Spleen (tissue), 11 donors: Measurements from ENCODE around the gene STUM. TPM values are rescaled to one million over a fixed set of nuclear protein-coding genes. Genes with fewer than 3 reads are reported as not detected.

Source experiments
- DNase-seq: peaks from one replicate; pipeline ENCODE4 v3.0.0-alpha.2; 2020
- H3K27ac ChIP-seq, 8 donors: fragments of 200-600 bp; sonication (generic) in 7 of 8; 1 replicate in 4 of 8; 2 replicates in 4 of 8; pipeline versions ENCODE4 v1.5.0 to v1.8.0; 2016 to 2021; ENCODE audit warnings: inconsistent platforms in 4 of 8, mild to moderate bottlenecking in 4 of 8, moderate library complexity in 1 of 8
- H3K27me3 ChIP-seq, 7 donors: fragments of 200-600 bp; sonication (generic) in 6 of 7; replicated peaks in 1 of 7; 1 replicate in 4 of 7; 2 replicates in 3 of 7; pipeline versions ENCODE4 v1.5.0 to v1.8.0; 2016 to 2021; ENCODE audit warnings: inconsistent platforms in 3 of 7, mild to moderate bottlenecking in 1 of 7
- H3K36me3 ChIP-seq, 6 donors: fragments of 200-600 bp; sonication (generic) in 5 of 6; 1 replicate in 4 of 6; 2 replicates in 2 of 6; pipeline versions ENCODE4 v1.5.0 to v1.8.0; 2016 to 2021; ENCODE audit warnings: inconsistent platforms in 2 of 6
- H3K4me1 ChIP-seq, 6 donors: fragments of 200-600 bp; sonication (generic) in 5 of 6; 1 replicate in 3 of 6; 2 replicates in 3 of 6; pipeline versions ENCODE4 v1.5.0 to v1.8.0; 2016 to 2021; ENCODE audit warnings: inconsistent platforms in 3 of 6
- H3K4me3 ChIP-seq, 8 donors: fragments of 200-600 bp; sonication (generic) in 7 of 8; 1 replicate in 4 of 8; 2 replicates in 4 of 8; pipeline versions ENCODE4 v1.5.0 to v1.8.0; 2016 to 2021; ENCODE audit warnings: inconsistent platforms in 4 of 8, mild to moderate bottlenecking in 4 of 8, moderate library complexity in 2 of 8
- H3K9me3 ChIP-seq, 8 donors: fragments of 200-600 bp; sonication (generic) in 7 of 8; 1 replicate in 4 of 8; 2 replicates in 4 of 8; pipeline versions ENCODE4 v1.5.0 to v1.8.0; 2016 to 2021; ENCODE audit warnings: inconsistent platforms in 4 of 8
- CTCF ChIP-seq, 11 experiments: fragments of 200-600 bp in 7 of 11; fragments of 450-650 bp in 4 of 11; sonication (generic) in 4 of 11; IDR thresholded peaks in 8 of 11; conservative IDR thresholded peaks in 3 of 11; 1 replicate in 7 of 11; 2 replicates in 4 of 11; pipeline versions ENCODE4 v1.4.0 to v1.8.0; 2016 to 2021; ENCODE audit warnings: antibody characterized with exemption in 11 of 11, inconsistent platforms in 4 of 11, mild to moderate bottlenecking in 1 of 11
- POLR2A ChIP-seq, 3 donors: fragments of 450-650 bp; IDR thresholded peaks; one replicate each; pipeline ENCODE4 v1.5.1; 2017; ENCODE audit warnings: antibody characterized with exemption in 3 of 3, mild to moderate bottlenecking in 1 of 3
- POLR2AphosphoS5 ChIP-seq, 3 donors: sonication (generic); formaldehyde crosslinking; IDR thresholded peaks; one replicate each; pipeline ENCODE4 v1.5.1; 2017; ENCODE audit warnings: antibody characterized with exemption in 3 of 3
- WGBS, 5 donors: extraction: QIAGEN DNeasy Blood & Tissue Kit in 3 of 5; methylation state at CpG; one replicate each; pipeline versions ENCODE4 v1.1.5 to v1.1.7; 2013 to 2018; 5-methylcytosine and 5-hydroxymethylcytosine counted together
- intact Hi-C: fragments of 100-400 bp; cut with DNase I; formaldehyde crosslinking; loops from one replicate; pipeline ENCODE4 v1.15.0; 2023; ENCODE audit warnings: low total_unique reads
- polyA plus RNA-seq, 3 donors: library from polyadenylated mRNA; stranded (reverse); fragments of 200-250 nt; gene quantifications; one replicate each; pipeline ENCODE4 v1.2.1, GENCODE V29; 2013
- total RNA-seq, 7 donors: library from RNA; depleted of rRNA in 3 of 7; stranded (reverse); fragments of >200 nt in 3 of 7; fragmentation: NEBNext Ultra II Directional in 4 of 7; extraction: Animal tissue kit (Norgen Biotek cat#: 25700) in 4 of 7; gene quantifications; one replicate each; pipeline versions ENCODE4 v1.1.0 to v1.2.1, GENCODE V29; 2016 to 2021
- donor health status: healthy with polysubstance abuse.
- donor health status: DM: no; HTN: no; CAD: no; lungs with moderate emphysema.
- donor health status: DM: no; HTN: no; CAD: no.
- donor health status: Bipolar disorder and iron deficiency.
- donor health status: healthy.
- donor health status: DM: no; HTN: no; CAD: no.
- donor health status: DM: yes; HTN: yes; CAD: no.

The STUM gene
- total and polyA plus RNA-seq, 10 donors = 0.11 to 2.8 (median 0.49) TPM

- WGBS, 5 donors = 80 to 88% (median 86%) methylated on average over 6 to 7 of the region's 7 CpGs
- no peaks in the 10 kb centered on the region for H3K36me3 ChIP-seq
- no peak for DNase-seq
- no peaks in the 10 kb centered on the region for H3K4me1 ChIP-seq
- peaks cover 0 to 4% (median 0%) of the 10 kb centered on the region in 7 donors for H3K27me3 ChIP-seq
- no peaks in the 10 kb centered on the region for H3K9me3 ChIP-seq
- no peak for TF ChIP-seq CTCF (IDR thresholded peaks at IDR 0.05 in 8 of 11, conservative IDR thresholded peaks at IDR 0.05 in 3 of 11)
- TF ChIP-seq POLR2AphosphoS5 (IDR thresholded peaks at IDR 0.05) = no peak
- TF ChIP-seq POLR2A (IDR thresholded peaks at IDR 0.05) = no peak
- H3K27ac ChIP-seq = no peak overlapping the region
- intact Hi-C loops = no loop called here
- H3K4me3 ChIP-seq = no peak overlapping the region
These were observed 18.7 kb upstream of the STUM start for GRCh38 chr1:226529891-226530290.

- WGBS, 5 donors = 75 to 92% (median 86%) methylated on average over 6 of the region's 6 CpGs
- no peak overlapping the region for H3K27ac ChIP-seq
- no peak for DNase-seq
- peaks cover 0 to 4% (median 0%) of the 10 kb centered on the region in 7 donors for H3K27me3 ChIP-seq
- intact Hi-C loops = no loop called here
- no peaks in the 10 kb centered on the region for H3K4me1 ChIP-seq
- no peak for TF ChIP-seq CTCF (IDR thresholded peaks at IDR 0.05 in 8 of 11, conservative IDR thresholded peaks at IDR 0.05 in 3 of 11)
- TF ChIP-seq POLR2AphosphoS5 (IDR thresholded peaks at IDR 0.05) = no peak
- no peak for TF ChIP-seq POLR2A (IDR thresholded peaks at IDR 0.05)
- no peaks in the 10 kb centered on the region for H3K36me3 ChIP-seq
- H3K4me3 ChIP-seq = no peak overlapping the region
- no peaks in the 10 kb centered on the region for H3K9me3 ChIP-seq
These were observed 18.0 kb upstream of the STUM start for GRCh38 chr1:226530591-226530990.

GRCh38 chr1:226531360-226532093 lies 17.0 kb upstream of the STUM start:
- DNase-seq = no peak
- WGBS, 5 donors = 87 to 99% (median 92%) methylated on average over 4 of the region's 4 CpGs
- intact Hi-C loops = no loop called here
- TF ChIP-seq CTCF (IDR thresholded peaks at IDR 0.05 in 8 of 11, conservative IDR thresholded peaks at IDR 0.05 in 3 of 11) (no peak), POLR2A (IDR thresholded peaks at IDR 0.05) (no peak), POLR2AphosphoS5 (IDR thresholded peaks at IDR 0.05) (no peak)
- no peak overlapping the region for H3K27ac ChIP-seq
- peaks cover 0 to 4% (median 0%) of the 10 kb centered on the region in 7 donors for H3K27me3 ChIP-seq
- H3K4me3 ChIP-seq = no peak overlapping the region
- no peaks in the 10 kb centered on the region for H3K9me3 ChIP-seq
- no peaks in the 10 kb centered on the region for H3K4me1 ChIP-seq
- H3K36me3 ChIP-seq = no peaks in the 10 kb centered on the region

- Histone ChIP-seq H3K9me3 (no peaks in the 10 kb centered on the region), H3K27ac (no peak overlapping the region), H3K4me1 (no peaks in the 10 kb centered on the region), H3K36me3 (no peaks in the 10 kb centered on the region), H3K4me3 (no peak overlapping the region), H3K27me3 (peaks cover 0 to 4% (median 0%) of the 10 kb centered on the region in 7 donors)
- intact Hi-C loops = no loop called here
- TF ChIP-seq POLR2AphosphoS5 (IDR thresholded peaks at IDR 0.05) = no peak
- no peak for TF ChIP-seq CTCF (IDR thresholded peaks at IDR 0.05 in 8 of 11, conservative IDR thresholded peaks at IDR 0.05 in 3 of 11)
- no peak for TF ChIP-seq POLR2A (IDR thresholded peaks at IDR 0.05)
- 83 to 96% (median 88%) methylated on average over 2 of the region's 2 CpGs for WGBS, 5 donors
- no peak for DNase-seq
These were observed 16.0 kb upstream of the STUM start for GRCh38 chr1:226532553-226532952.
